WTC11 (cell line): ENCODE data around the gene SIAE. TPM values are rescaled to one million over a fixed set of nuclear protein-coding genes. Genes with fewer than 3 reads are reported as not detected.

Experiments
- ATAC-seq: fragments of 200-7000 bp; cut with Tn5 transposase; 2 replicates; pipeline ENCODE4 v1.10.0; 2021; ENCODE audit warnings: mild to moderate bottlenecking, moderate library complexity
- CTCF ChIA-PET: fragments of 300-600 bp; sonication (Branson Sonifier 250); formaldehyde crosslinking; loops from one replicate; lab custom pipeline; 2021; ENCODE audit warnings: antibody characterized with exemption; lab: Charles Lee
- POLR2A ChIA-PET: fragments of 350-600 bp; sonication (Branson Sonifier 250); formaldehyde crosslinking; loops from one replicate; lab custom pipeline; 2021; ENCODE audit warnings: antibody characterized with exemption; lab: Charles Lee
- DNase-seq: peaks from one replicate; pipeline ENCODE4 v3.0.0; 2021; ENCODE audit warnings: low spot score
- H3K27ac Mint-ChIP-seq: 2 replicates; pipeline ENCODE4 v1.8.0; 2021; ENCODE audit warnings: mixed read lengths
- H3K27me3 Mint-ChIP-seq: 2 replicates; pipeline ENCODE4 v1.8.0; 2021; ENCODE audit warnings: low read depth, mild to moderate bottlenecking, moderate library complexity, mixed read lengths
- H3K36me3 Mint-ChIP-seq: 2 replicates; pipeline ENCODE4 v1.8.0; 2021; ENCODE audit warnings: mixed read lengths
- H3K4me1 Mint-ChIP-seq: 2 replicates; pipeline ENCODE4 v1.8.0; 2022; ENCODE audit warnings: mixed read lengths
- H3K4me3 Mint-ChIP-seq: 2 replicates; pipeline ENCODE4 v1.8.0; 2021; ENCODE audit warnings: mild to moderate bottlenecking, moderate library complexity, mixed read lengths
- H3K9me3 Mint-ChIP-seq: 2 replicates; pipeline ENCODE4 v1.8.0; 2021; ENCODE audit warnings: mixed read lengths
- ELF4 ChIP-seq: sonication (generic); formaldehyde crosslinking; IDR thresholded peaks from 2 replicates; pipeline ENCODE4 v1.8.1; 2022; ENCODE audit warnings: low read depth, mild to moderate bottlenecking, moderate library complexity, missing genetic modification reagents
- FOXJ3 ChIP-seq: sonication (generic); formaldehyde crosslinking; IDR thresholded peaks from 2 replicates; pipeline ENCODE4 v1.9.0; 2021; ENCODE audit warnings: missing genetic modification reagents, mild to moderate bottlenecking, borderline replicate concordance
- GABPB1 ChIP-seq: sonication (generic); formaldehyde crosslinking; IDR thresholded peaks from 2 replicates; pipeline ENCODE4 v1.8.1; 2023; ENCODE audit warnings: mild to moderate bottlenecking, missing genetic modification reagents
- GTF2I ChIP-seq: fragments of 250-450 bp; sonication (Bioruptor Pico); conservative IDR thresholded peaks from 2 replicates; pipeline ENCODE4 v1.4.0; 2021; ENCODE audit warnings: mild to moderate bottlenecking
- NR1H2 ChIP-seq: sonication (generic); formaldehyde crosslinking; IDR thresholded peaks from 2 replicates; pipeline ENCODE4 v1.9.0; 2021; ENCODE audit warnings: mild to moderate bottlenecking, moderate library complexity, missing genetic modification reagents
- NR2C2 ChIP-seq: sonication (generic); formaldehyde crosslinking; IDR thresholded peaks from 2 replicates; pipeline ENCODE4 v1.8.0; 2022; ENCODE audit warnings: mild to moderate bottlenecking, missing genetic modification reagents
- OVOL2 ChIP-seq: fragments of 250-450 bp; sonication (Bioruptor Pico); IDR thresholded peaks from 2 replicates; pipeline ENCODE4 v1.9.0; 2021; ENCODE audit warnings: mild to moderate bottlenecking, borderline replicate concordance
- SMAD3 ChIP-seq: sonication (generic); formaldehyde crosslinking; IDR thresholded peaks from 2 replicates; pipeline ENCODE4 v1.8.0; 2022; ENCODE audit warnings: missing genetic modification reagents, mild to moderate bottlenecking, borderline replicate concordance
- ZBTB21 ChIP-seq: sonication (generic); formaldehyde crosslinking; IDR thresholded peaks from 2 replicates; pipeline ENCODE4 v1.8.1; 2023; ENCODE audit warnings: mild to moderate bottlenecking, missing genetic modification reagents, borderline replicate concordance
- ZNF416 ChIP-seq: fragments of 250-450 bp; sonication (Bioruptor Pico); IDR thresholded peaks from 2 replicates; pipeline ENCODE4 v1.9.0; 2021; ENCODE audit warnings: mild to moderate bottlenecking, inconsistent platforms
- ZNF671 ChIP-seq: fragments of 250-450 bp; sonication (Bioruptor Pico); IDR thresholded peaks from 2 replicates; pipeline ENCODE4 v1.8.0; 2021; ENCODE audit warnings: mild to moderate bottlenecking
- total RNA-seq: library from RNA; stranded (reverse); gene quantifications from 3 replicates; pipeline ENCODE4 v1.2.3, GENCODE V29; 2021
- TF ChIP-seq, protein P1 (sequence below): sonication (generic); formaldehyde crosslinking; IDR thresholded peaks from 2 replicates; pipeline ENCODE4 v1.8.0; 2023; ENCODE audit warnings: missing genetic modification reagents
- TF ChIP-seq, protein P2 (sequence below): sonication (generic); formaldehyde crosslinking; conservative IDR thresholded peaks from 2 replicates; pipeline ENCODE4 v1.8.1; 2022; ENCODE audit warnings: mild to moderate bottlenecking, missing genetic modification reagents
- TF ChIP-seq, protein P3 (sequence below): sonication (generic); formaldehyde crosslinking; IDR thresholded peaks from 2 replicates; pipeline ENCODE4 v1.8.1; 2023; ENCODE audit warnings: mild to moderate bottlenecking, missing genetic modification reagents, borderline replicate concordance

Gene SIAE
- total RNA-seq, 1 experiment from 2014 or later = 4.9 TPM

DNA sequence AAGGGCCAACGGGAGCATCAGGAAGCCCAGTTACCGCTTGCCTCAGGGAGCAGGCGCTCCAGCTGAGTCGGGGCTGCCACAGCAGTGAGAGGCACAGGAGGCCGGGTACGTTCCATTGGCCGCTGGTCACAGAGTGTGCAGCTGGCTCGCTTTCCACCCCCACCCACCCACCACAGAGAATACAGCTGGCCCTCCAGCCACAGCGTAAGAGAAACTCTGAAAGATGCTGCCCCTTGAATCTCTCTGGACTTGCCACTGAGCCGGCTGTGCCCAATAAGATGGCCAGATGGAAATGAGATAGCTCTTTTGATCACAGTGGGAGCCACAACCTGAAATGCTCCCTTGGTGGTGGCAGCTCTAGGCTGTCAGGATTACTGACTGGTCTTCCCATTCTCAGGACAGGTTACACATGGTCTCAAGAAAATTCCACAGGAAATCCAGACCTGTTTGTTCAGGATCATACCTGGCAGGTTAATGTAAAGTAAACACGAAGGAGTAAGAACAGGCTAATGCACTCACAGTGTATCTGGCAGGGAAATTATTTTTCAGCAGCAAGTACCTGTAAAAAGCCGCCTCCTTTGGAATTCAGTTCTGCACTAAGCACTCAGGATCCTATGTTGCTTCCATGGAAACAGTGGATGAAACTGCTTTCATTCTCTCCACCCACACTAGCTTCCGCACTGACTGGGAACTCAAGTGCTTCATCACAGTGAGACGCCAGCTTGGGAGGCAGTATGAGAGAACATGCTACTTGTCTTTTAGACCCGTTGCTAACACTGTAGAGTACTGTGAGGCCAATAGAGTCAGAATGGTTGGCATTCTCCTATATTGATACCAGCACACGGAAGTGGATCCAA, 16.5 kb downstream of the SIAE start (continued):
- no peak for TF ChIP-seq GTF2I (CRISPR knock-in tag)
- TF ChIP-seq ELF4 (CRISPR knock-in tag) = no peak
- no peak for TF ChIP-seq FOXJ3 (CRISPR knock-in tag)
- no peak for TF ChIP-seq ZNF671
- TF ChIP-seq SMAD3 (CRISPR knock-in tag) = no peak
- TF ChIP-seq, all 79 proteins: peak for 0

DNA sequence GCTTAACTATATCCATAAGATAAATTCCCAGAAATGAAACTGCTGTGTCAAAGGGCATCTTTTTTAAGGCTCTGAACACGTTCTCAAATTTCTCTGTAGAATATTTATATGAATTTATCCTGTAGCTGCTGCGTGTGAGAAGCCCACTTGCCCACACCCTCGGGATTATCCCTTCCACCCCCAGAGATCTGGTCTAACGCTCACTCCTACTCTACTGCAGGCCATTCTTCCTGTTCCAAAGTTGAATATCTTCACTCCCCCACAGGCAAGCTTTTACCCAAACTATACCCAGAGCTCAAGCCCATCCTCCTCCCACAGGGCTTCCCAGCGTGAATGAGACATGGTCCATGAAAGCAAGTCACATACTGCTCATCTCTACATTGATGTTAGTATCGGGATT, 24.9 kb downstream of the SIAE start:
- no peak overlapping the region for H3K4me3 Mint-ChIP-seq
- no peaks in the 10 kb centered on the region for H3K36me3 Mint-ChIP-seq
- no peaks in the 10 kb centered on the region for H3K9me3 Mint-ChIP-seq
- TF ChIP-seq ZBTB21 (CRISPR knock-in tag) = no peak
- TF ChIP-seq, all 79 proteins: peak for 0
- peaks cover 13% of the 10 kb centered on the region for H3K27me3 Mint-ChIP-seq
- DNase-seq = no peak
- ATAC-seq = no peak
- no peak overlapping the region for H3K27ac Mint-ChIP-seq
- CTCF ChIA-PET = interaction anchor here (1.0 kb wide), 1 partner anchor 9 kb away, joined by 5 read pairs; no protein-coding TSS in a partner anchor
- peaks cover 6% of the 10 kb centered on the region for H3K4me1 Mint-ChIP-seq
- POLR2A ChIA-PET = no interaction called here

DNA sequence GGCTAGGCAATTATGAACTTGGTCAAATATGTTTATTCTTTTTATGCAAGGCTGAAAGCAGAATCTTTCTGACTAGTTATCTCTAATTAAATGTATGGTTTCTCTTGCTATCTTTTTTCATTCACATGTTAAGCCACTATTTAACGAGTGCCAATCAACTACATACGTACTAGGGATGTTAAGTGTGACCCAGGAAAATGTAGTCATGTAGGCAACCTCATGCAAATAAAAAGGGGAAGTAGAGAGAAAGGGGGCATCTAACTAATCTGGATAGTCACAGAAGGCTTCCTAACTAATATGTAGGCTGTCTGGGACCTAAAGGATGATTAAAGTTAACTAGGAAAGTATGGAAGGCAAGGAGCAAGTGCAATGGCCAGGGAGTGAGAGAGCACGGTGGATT, 27.4 kb downstream of the SIAE start:
- Mint-ChIP-seq H3K36me3 (peaks cover 2% of the 10 kb centered on the region; the same call in 1 of the 2 replicates), H3K4me3 (no peak overlapping the region), H3K27me3 (peaks cover 8% of the 10 kb centered on the region)
- CTCF ChIA-PET = interaction anchor here (1.3 kb wide), 1 partner anchor 191 kb away, joined by 3 read pairs; no protein-coding TSS in a partner anchor
- TF ChIP-seq ZNF416 (CRISPR knock-in tag) = no peak
- TF ChIP-seq NR2C2 (CRISPR knock-in tag) = no peak
- TF ChIP-seq, protein P1, sequence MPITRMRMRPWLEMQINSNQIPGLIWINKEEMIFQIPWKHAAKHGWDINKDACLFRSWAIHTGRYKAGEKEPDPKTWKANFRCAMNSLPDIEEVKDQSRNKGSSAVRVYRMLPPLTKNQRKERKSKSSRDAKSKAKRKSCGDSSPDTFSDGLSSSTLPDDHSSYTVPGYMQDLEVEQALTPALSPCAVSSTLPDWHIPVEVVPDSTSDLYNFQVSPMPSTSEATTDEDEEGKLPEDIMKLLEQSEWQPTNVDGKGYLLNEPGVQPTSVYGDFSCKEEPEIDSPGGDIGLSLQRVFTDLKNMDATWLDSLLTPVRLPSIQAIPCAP (CRISPR knock-in tag) = no peak
- TF ChIP-seq ZNF671 = no peak
- TF ChIP-seq GABPB1 (CRISPR knock-in tag) = no peak
- TF ChIP-seq, protein P2, sequence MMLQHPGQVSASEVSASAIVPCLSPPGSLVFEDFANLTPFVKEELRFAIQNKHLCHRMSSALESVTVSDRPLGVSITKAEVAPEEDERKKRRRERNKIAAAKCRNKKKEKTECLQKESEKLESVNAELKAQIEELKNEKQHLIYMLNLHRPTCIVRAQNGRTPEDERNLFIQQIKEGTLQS (CRISPR knock-in tag) = no peak
- TF ChIP-seq, protein P3, sequence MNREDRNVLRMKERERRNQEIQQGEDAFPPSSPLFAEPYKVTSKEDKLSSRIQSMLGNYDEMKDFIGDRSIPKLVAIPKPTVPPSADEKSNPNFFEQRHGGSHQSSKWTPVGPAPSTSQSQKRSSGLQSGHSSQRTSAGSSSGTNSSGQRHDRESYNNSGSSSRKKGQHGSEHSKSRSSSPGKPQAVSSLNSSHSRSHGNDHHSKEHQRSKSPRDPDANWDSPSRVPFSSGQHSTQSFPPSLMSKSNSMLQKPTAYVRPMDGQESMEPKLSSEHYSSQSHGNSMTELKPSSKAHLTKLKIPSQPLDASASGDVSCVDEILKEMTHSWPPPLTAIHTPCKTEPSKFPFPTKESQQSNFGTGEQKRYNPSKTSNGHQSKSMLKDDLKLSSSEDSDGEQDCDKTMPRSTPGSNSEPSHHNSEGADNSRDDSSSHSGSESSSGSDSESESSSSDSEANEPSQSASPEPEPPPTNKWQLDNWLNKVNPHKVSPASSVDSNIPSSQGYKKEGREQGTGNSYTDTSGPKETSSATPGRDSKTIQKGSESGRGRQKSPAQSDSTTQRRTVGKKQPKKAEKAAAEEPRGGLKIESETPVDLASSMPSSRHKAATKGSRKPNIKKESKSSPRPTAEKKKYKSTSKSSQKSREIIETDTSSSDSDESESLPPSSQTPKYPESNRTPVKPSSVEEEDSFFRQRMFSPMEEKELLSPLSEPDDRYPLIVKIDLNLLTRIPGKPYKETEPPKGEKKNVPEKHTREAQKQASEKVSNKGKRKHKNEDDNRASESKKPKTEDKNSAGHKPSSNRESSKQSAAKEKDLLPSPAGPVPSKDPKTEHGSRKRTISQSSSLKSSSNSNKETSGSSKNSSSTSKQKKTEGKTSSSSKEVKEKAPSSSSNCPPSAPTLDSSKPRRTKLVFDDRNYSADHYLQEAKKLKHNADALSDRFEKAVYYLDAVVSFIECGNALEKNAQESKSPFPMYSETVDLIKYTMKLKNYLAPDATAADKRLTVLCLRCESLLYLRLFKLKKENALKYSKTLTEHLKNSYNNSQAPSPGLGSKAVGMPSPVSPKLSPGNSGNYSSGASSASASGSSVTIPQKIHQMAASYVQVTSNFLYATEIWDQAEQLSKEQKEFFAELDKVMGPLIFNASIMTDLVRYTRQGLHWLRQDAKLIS (CRISPR knock-in tag) = no peak
- no peak for TF ChIP-seq NR1H2
- no peak for TF ChIP-seq OVOL2 (CRISPR knock-in tag)
- no peak for TF ChIP-seq GTF2I (CRISPR knock-in tag)
- TF ChIP-seq, all 79 proteins: peak for 0
- DNase-seq = no peak
- no peak overlapping the region for H3K27ac Mint-ChIP-seq
- peaks cover 1% of the 10 kb centered on the region for H3K9me3 Mint-ChIP-seq
- POLR2A ChIA-PET = no interaction called here
- ATAC-seq = no peak
- peaks cover 6% of the 10 kb centered on the region for H3K4me1 Mint-ChIP-seq
